ENCODE data around the gene FABP3. TPM values are rescaled to one million over a fixed set of nuclear protein-coding genes. Genes with fewer than 3 reads are reported as not detected.

FABP3 gene
- total RNA-seq, 4 donors from 2014 or later, result 2.3 to 6.6 (median 5.4) TPM; not detected in 1

DNA sequence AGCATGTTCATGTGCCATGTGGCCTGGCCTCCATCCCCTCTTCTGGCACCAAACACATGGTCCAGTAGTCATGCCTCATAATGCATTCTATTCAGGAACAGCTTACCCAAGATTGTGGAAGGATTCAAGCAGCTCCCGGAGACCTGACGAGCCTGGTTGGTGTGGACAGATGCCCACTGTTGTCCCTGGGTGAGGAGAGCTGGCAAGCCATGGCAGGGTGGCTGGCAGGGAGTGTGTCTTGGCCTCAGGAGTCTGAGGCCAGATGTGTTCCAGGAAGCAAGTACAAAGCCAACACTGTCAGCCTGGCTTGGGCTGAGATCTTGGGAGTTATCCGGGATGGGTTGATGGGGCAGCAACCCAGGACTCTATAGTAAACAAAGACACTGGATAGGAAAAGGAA, 7.3 kb upstream of the FABP3 start:
- no peak overlapping the region for H3K4me3 ChIP-seq (replicated peaks in 1 of 3)
- H3K27ac ChIP-seq, result no peak overlapping the region
- H3K36me3 ChIP-seq, result no peaks in the 10 kb centered on the region
- H3K4me1 ChIP-seq, result peaks cover 0 to 6% of the 10 kb centered on the region in 2 donors
- DNase-seq, result no peak
- no peaks in the 10 kb centered on the region for H3K27me3 ChIP-seq
- 72 to 84% methylated on average over 3 of the region's 3 CpGs for WGBS, 2 donors
- H3K9me3 ChIP-seq, result no peaks in the 10 kb centered on the region
- intact Hi-C loops (cut with DNase I), result no loop called here
- TF ChIP-seq POLR2A (IDR thresholded peaks at IDR 0.05), result no peak
- TF ChIP-seq, protein P1, sequence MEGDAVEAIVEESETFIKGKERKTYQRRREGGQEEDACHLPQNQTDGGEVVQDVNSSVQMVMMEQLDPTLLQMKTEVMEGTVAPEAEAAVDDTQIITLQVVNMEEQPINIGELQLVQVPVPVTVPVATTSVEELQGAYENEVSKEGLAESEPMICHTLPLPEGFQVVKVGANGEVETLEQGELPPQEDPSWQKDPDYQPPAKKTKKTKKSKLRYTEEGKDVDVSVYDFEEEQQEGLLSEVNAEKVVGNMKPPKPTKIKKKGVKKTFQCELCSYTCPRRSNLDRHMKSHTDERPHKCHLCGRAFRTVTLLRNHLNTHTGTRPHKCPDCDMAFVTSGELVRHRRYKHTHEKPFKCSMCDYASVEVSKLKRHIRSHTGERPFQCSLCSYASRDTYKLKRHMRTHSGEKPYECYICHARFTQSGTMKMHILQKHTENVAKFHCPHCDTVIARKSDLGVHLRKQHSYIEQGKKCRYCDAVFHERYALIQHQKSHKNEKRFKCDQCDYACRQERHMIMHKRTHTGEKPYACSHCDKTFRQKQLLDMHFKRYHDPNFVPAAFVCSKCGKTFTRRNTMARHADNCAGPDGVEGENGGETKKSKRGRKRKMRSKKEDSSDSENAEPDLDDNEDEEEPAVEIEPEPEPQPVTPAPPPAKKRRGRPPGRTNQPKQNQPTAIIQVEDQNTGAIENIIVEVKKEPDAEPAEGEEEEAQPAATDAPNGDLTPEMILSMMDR (IDR thresholded peaks at IDR 0.05), result no peak

DNA sequence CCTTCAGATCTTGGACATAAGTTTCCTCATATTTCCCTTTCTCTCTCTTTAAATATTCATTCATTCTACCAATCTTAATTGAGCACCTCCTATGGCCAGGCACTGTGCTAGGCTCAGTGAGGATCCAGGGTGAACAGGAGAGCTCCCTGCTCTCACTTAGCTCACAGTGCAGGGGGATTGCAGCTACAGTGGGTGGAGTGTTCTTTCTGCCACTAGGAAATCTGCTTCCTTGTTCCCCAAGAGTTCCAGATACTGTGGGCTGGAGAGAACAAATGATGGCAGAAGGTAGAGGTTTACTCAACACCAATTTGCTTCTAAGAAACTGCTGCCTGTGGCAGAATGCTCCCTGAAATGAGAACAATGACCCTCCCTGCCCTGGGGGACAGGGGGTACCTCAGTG, 5.1 kb upstream of the FABP3 start:
- no peak overlapping the region for H3K4me3 ChIP-seq (replicated peaks in 1 of 3)
- no peaks in the 10 kb centered on the region for H3K9me3 ChIP-seq
- no peak overlapping the region for H3K27ac ChIP-seq
- no peak for DNase-seq
- TF ChIP-seq, protein P1 (IDR thresholded peaks at IDR 0.05), result no peak
- no peak for TF ChIP-seq POLR2A (IDR thresholded peaks at IDR 0.05)
- intact Hi-C loops (cut with DNase I), result no loop called here
- H3K36me3 ChIP-seq, result no peaks in the 10 kb centered on the region
- H3K27me3 ChIP-seq, result no peaks in the 10 kb centered on the region
- peaks cover 16 to 25% of the 10 kb centered on the region in 2 donors for H3K4me1 ChIP-seq

DNA sequence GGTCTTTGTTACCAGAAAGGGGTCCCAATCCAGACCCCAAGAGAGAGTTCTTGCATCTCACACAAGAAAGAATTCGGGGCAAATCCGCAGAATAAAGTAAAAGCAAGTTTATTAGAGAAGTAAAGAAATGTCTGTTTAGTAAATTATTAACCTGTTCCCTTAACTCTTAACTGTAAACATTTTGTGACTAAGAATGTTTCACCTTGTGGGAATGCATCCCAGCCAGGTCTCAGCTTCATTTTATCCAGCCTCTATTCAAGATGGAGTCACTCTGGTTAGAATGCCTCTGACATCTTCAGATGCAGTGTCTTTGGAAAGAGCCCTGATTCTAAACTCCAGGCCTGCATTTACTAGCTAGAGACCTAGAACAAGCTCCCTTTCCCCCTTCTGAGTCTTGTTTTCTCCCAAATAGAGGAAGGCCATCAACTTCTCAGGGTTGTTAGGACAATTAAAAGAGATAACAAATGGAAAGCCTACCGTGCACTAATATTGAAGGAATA, 4.5 kb upstream of the FABP3 start:
- intact Hi-C loops (cut with DNase I), result no loop called here
- Histone ChIP-seq H3K36me3 (no peaks in the 10 kb centered on the region), H3K9me3 (no peaks in the 10 kb centered on the region), H3K27ac (no peak overlapping the region), H3K27me3 (no peaks in the 10 kb centered on the region), H3K4me3 (replicated peaks in 1 of 3) (no peak overlapping the region), H3K4me1 (peaks cover 21 to 31% of the 10 kb centered on the region in 2 donors)
- WGBS, 2 donors, result 95 to 96% methylated on average over 3 of the region's 3 CpGs
- TF ChIP-seq, protein P1 (IDR thresholded peaks at IDR 0.05), result no peak
- no peak for TF ChIP-seq POLR2A (IDR thresholded peaks at IDR 0.05)
- DNase-seq, result no peak

DNA sequence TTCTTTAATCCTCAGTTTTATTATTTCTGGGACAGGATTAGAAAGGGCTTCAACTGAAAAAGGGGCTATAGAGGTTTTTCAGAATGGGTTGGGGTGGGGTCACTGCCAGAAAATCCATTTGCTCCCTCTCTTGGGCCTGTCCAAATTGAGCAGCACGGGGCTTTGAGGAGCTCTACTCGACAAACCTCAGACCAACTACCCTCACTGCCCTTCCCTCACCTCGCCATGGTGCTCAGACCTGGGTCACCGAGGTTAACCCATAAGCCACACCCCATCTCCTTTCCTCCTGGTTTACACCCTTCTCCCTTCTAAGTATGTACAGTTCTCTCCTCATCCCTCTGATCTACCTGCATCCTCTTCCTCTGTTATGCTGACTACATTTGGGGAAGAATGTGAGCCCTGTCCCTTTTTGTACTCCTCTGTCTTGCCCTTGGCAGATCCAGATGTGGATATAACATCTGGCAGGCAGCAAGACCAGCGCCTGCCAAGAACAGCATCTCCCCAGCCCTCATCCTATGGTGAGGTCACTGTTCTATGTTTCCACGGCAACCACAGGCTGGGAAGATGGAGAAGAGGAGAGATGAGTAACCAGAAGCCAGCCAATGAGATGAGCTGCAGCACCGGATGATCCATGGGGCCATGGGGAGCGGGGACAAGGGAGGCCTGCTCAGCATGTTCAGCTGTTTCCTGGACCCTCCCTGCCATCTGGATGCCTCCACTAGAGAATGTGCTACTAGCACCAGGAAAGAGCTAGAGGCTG, 3.7 kb upstream of the FABP3 start:
- no peak for DNase-seq
- Histone ChIP-seq H3K27ac (no peak overlapping the region), H3K36me3 (no peaks in the 10 kb centered on the region), H3K4me3 (replicated peaks in 1 of 3) (no peak overlapping the region), H3K4me1 (peaks cover 22 to 35% of the 10 kb centered on the region in 2 donors), H3K27me3 (no peaks in the 10 kb centered on the region), H3K9me3 (no peaks in the 10 kb centered on the region)
- intact Hi-C loops (cut with DNase I), result no loop called here
- no peak for TF ChIP-seq POLR2A (IDR thresholded peaks at IDR 0.05)
- TF ChIP-seq, protein P1 (IDR thresholded peaks at IDR 0.05), result no peak
- 65 to 77% methylated on average over 8 of the region's 8 CpGs for WGBS, 2 donors

DNA sequence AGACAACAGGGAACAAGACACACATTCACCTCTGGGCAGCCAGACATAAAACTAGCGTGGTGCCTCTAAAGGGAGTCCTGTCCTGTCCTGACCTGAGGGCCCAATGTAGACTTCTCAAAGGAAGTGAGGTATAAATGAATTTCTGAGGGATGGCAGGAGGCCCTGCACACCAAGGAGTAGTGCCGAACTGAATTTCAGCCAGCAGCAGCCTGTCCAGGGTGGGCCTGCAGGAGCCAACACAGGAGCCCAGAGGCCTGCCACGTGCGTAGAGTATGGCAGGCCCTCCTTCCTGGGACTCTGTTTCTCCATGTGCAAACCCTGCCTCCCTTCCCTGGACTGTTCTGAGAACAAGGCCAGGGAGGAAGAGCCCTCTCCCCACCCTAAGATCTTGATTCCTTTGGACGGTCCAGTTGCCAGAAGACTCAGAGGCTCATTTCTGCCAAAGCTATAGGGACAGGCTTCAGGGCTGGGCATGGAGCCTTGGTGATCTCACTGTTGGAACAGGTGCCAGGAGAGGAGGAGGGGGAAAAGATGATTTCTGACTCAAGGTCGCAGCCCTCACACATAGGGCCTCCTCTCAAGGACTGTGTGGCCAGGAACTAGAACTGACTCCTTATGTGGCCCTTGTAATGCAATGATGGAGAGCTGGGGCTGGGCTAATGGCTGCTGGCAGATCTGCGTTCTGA, 1.8 kb upstream of the FABP3 start:
- peak overlapping the region; percentile 91 to 99 (median 96) for H3K27ac ChIP-seq
- H3K9me3 ChIP-seq, result no peaks in the 10 kb centered on the region
- 73% methylated on average over 7 of the region's 7 CpGs for WGBS, 2 donors
- peak; percentile 64 to 73 for DNase-seq
- intact Hi-C loops (cut with DNase I), result no loop called here
- H3K4me1 ChIP-seq, result peaks cover 24 to 42% of the 10 kb centered on the region in 2 donors
- TF ChIP-seq, protein P1 (IDR thresholded peaks at IDR 0.05), result no peak
- TF ChIP-seq POLR2A (IDR thresholded peaks at IDR 0.05), result no peak
- H3K36me3 ChIP-seq, result no peaks in the 10 kb centered on the region
- H3K4me3 ChIP-seq (replicated peaks in 1 of 3), result no peak overlapping the region
- no peaks in the 10 kb centered on the region for H3K27me3 ChIP-seq
